BLaER1 (cell line): Measurements from ENCODE around the gene FLNB.

ENCODE experiments used
- H3K27ac ChIP-seq: shearing (Covaris generic); formaldehyde crosslinking; 2 replicates; pipeline ENCODE4 v1.8.1; 2022
- H3K27me3 ChIP-seq: shearing (Covaris generic); formaldehyde crosslinking; 2 replicates; pipeline ENCODE4 v1.8.1; 2022
- H3K36me3 ChIP-seq: shearing (Covaris generic); formaldehyde crosslinking; 2 replicates; pipeline ENCODE4 v1.8.1; 2022
- H3K4me1 ChIP-seq: shearing (Covaris generic); formaldehyde crosslinking; 2 replicates; pipeline ENCODE4 v1.8.1; 2022
- H3K4me2 ChIP-seq: shearing (Covaris generic); formaldehyde crosslinking; 2 replicates; pipeline ENCODE4 v1.8.1; 2022
- H3K4me3 ChIP-seq: shearing (Covaris generic); formaldehyde crosslinking; 2 replicates; pipeline ENCODE4 v1.8.1; 2022
- H3K9ac ChIP-seq: shearing (Covaris generic); formaldehyde crosslinking; 2 replicates; pipeline ENCODE4 v1.8.1; 2022
- H3K9me3 ChIP-seq: shearing (Covaris generic); formaldehyde crosslinking; 2 replicates; pipeline ENCODE4 v1.8.1; 2022
- H4K20me1 ChIP-seq: shearing (Covaris generic); formaldehyde crosslinking; 2 replicates; pipeline ENCODE4 v1.8.1; 2022
- Cebpa-rat ChIP-seq: shearing (Covaris generic); IDR thresholded peaks from 2 replicates; pipeline ENCODE4 v1.8.1; 2022

The FLNB gene

DNA sequence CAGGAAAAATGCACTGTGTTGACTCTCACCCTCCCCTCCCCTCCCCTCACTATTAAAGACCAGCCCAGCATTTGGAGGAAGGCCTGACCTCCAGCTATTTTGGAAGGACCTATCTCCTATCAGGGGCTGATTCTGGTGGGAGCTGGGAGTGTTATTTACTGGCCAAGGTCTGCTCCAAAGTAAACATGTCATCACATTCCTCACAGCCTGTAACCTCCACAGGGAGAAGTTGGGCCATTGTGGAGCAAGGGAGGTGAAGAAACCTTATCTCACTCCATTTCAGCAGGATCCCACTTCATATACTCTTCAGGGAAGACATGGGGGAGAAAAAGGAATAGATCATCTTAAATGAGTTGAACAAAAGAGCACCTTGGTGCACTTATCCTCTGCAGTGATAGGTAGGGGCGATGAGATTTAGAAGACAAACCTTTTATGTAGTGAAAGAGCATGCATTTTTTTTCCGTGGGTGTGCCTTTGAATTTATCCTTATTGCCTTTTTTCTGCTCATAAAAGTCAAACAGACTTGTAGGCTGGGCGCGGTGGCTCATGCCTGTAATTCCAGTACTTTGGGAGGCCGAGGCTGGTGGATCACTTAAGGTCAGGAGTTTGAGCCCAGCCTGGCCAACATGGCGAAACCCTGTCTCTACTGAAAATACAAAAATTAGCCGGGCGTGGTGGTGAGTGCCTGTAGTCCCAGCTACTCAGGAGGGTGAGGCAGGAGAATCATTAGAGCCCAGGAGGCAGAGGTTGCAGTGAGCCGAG, 15.6 kb upstream of the FLNB start:
- Histone ChIP-seq H3K27me3 (no peaks in the 10 kb centered on the region), H3K36me3 (no peaks in the 10 kb centered on the region), H3K27ac (no peak overlapping the region), H3K4me3 (no peak overlapping the region), H4K20me1 (no peaks in the 10 kb centered on the region), H3K4me1 (no peaks in the 10 kb centered on the region), H3K4me2 (no peak overlapping the region), H3K9ac (no peak overlapping the region), H3K9me3 (no peaks in the 10 kb centered on the region)
- TF ChIP-seq Cebpa-rat, result no peak

- no peaks in the 10 kb centered on the region for H3K9me3 ChIP-seq
- TF ChIP-seq Cebpa-rat, result no peak
- H4K20me1 ChIP-seq, result no peaks in the 10 kb centered on the region
- no peak overlapping the region for H3K4me3 ChIP-seq
- H3K36me3 ChIP-seq, result no peaks in the 10 kb centered on the region
- H3K4me1 ChIP-seq, result no peaks in the 10 kb centered on the region
- no peak overlapping the region for H3K27ac ChIP-seq
- H3K27me3 ChIP-seq, result no peaks in the 10 kb centered on the region
- no peak overlapping the region for H3K4me2 ChIP-seq
- no peak overlapping the region for H3K9ac ChIP-seq
These were observed 9.6 kb upstream of the FLNB start for GRCh38 chr3:57998366-57999283.

- H3K9me3 ChIP-seq, result no peaks in the 10 kb centered on the region
- no peaks in the 10 kb centered on the region for H3K27me3 ChIP-seq
- H3K4me1 ChIP-seq, result no peaks in the 10 kb centered on the region
- H3K4me2 ChIP-seq, result no peak overlapping the region
- no peak overlapping the region for H3K27ac ChIP-seq
- no peak for TF ChIP-seq Cebpa-rat
- no peaks in the 10 kb centered on the region for H3K36me3 ChIP-seq
- no peaks in the 10 kb centered on the region for H4K20me1 ChIP-seq
- H3K4me3 ChIP-seq, result no peak overlapping the region
- no peak overlapping the region for H3K9ac ChIP-seq
These were observed 8.7 kb upstream of the FLNB start for GRCh38 chr3:57999417-58000115.

DNA sequence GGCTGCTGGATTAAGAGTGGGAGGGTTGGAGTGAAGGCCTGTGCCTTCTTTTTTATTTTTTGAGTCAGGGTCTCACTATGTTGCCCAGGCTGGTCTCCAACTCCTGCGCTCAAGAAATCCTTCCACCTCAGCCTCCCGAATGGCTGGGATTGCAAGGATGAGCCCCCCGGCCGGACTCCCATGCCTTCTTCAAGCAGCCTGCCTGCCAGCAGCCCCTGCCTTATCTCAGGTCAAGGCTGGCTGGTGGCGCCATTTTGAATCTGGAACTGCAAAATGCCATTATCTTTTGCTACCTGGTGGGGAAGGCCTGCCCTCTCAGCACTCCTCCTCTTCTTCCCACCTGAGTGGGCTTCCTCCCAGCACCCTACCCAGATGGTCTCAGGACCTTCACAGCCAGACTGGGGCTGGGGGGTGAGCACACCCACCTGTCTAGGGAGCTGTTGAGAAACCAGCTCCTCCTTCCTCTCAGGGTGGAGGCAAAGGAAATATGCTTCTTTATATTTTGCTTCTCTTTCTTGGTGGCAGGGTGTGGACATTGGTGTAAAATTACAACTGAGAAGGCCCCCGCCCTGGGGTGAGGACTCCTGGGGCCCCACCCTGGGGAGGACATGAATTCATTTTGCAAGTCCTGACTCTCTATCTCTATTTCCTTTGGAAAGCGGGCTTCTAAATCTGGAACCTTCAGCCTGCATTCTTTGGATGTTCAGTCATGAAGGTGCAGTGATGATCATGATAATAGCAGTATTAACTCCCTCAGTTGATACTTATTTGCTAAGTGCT, 7.7 kb upstream of the FLNB start:
- H3K27me3 ChIP-seq, result no peaks in the 10 kb centered on the region
- no peaks in the 10 kb centered on the region for H3K4me1 ChIP-seq
- H3K9ac ChIP-seq, result no peak overlapping the region
- no peaks in the 10 kb centered on the region for H3K9me3 ChIP-seq
- H4K20me1 ChIP-seq, result no peaks in the 10 kb centered on the region
- H3K27ac ChIP-seq, result no peak overlapping the region
- H3K4me2 ChIP-seq, result no peak overlapping the region
- no peaks in the 10 kb centered on the region for H3K36me3 ChIP-seq
- TF ChIP-seq Cebpa-rat, result no peak
- H3K4me3 ChIP-seq, result no peak overlapping the region

DNA sequence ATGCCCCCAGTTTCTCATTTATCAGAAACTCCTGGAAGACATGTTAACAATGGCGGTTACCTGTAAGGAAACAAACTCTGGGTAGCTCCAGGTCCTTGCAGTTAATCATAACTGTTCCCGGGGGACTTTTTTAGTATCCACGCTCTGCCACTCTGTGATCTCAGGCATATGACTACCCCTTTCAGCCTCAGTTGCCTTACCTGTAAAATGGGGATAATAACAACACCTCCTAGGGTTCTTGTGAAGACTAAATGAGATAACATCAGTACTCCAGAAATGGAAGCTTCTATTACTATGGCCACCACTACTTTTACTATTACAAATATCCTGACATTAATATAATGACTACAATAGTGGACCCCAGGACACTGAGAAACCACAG, 7.1 kb upstream of the FLNB start:
- Histone ChIP-seq H3K4me1 (no peaks in the 10 kb centered on the region), H3K27me3 (no peaks in the 10 kb centered on the region), H3K9ac (no peak overlapping the region), H3K27ac (no peak overlapping the region), H3K4me3 (no peak overlapping the region), H3K4me2 (no peak overlapping the region), H3K9me3 (no peaks in the 10 kb centered on the region), H4K20me1 (no peaks in the 10 kb centered on the region), H3K36me3 (no peaks in the 10 kb centered on the region)
- no peak for TF ChIP-seq Cebpa-rat

- no peak overlapping the region for H3K9ac ChIP-seq
These were observed 6.2 kb upstream of the FLNB start for GRCh38 chr3:58001979-58002378.

GRCh38 chr3:58003093-58003492, 5.1 kb upstream of the FLNB start:
- no peak for TF ChIP-seq Cebpa-rat
- Histone ChIP-seq H3K4me3 (no peak overlapping the region), H4K20me1 (no peaks in the 10 kb centered on the region), H3K36me3 (no peaks in the 10 kb centered on the region), H3K27ac (no peak overlapping the region), H3K4me2 (no peak overlapping the region), H3K9me3 (no peaks in the 10 kb centered on the region), H3K4me1 (no peaks in the 10 kb centered on the region), H3K9ac (no peak overlapping the region), H3K27me3 (no peaks in the 10 kb centered on the region)

More at GRCh38 chr3:58001979-58002378, 6.2 kb upstream of the FLNB start:
- H3K9me3 ChIP-seq, result no peaks in the 10 kb centered on the region
- H3K27me3 ChIP-seq, result no peaks in the 10 kb centered on the region
- H4K20me1 ChIP-seq, result no peaks in the 10 kb centered on the region
- no peak overlapping the region for H3K27ac ChIP-seq
- no peaks in the 10 kb centered on the region for H3K36me3 ChIP-seq
- H3K4me3 ChIP-seq, result no peak overlapping the region
- H3K4me1 ChIP-seq, result no peaks in the 10 kb centered on the region
- H3K4me2 ChIP-seq, result no peak overlapping the region
- no peak for TF ChIP-seq Cebpa-rat

DNA sequence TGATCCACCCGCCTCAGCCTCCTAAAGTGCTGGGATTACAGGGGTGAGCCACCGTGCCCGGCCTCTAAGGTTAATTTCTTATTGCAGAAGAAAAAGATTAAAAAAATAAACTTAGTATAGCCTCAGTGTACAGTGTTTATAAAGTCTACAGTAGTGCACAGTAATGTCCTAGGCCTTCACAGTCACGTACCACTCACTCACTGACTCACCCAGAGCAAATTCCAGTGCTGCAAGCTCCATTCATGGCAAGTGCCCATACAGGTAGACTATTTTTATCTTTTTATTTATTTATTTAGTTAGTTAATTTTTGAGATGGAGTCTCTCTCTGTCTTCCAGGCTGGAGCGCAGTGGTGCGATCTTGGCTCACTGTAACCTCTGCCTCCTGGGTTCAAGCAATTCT, 3.2 kb upstream of the FLNB start:
- peaks cover 11% of the 10 kb centered on the region for H3K4me1 ChIP-seq
- H3K9me3 ChIP-seq, result no peaks in the 10 kb centered on the region
- H3K4me3 ChIP-seq, result no peak overlapping the region
- H3K27ac ChIP-seq, result no peak overlapping the region
- no peak overlapping the region for H3K9ac ChIP-seq
- H3K4me2 ChIP-seq, result no peak overlapping the region
- peaks cover 12% of the 10 kb centered on the region; the same call in 1 of the 2 replicates for H4K20me1 ChIP-seq
- no peak for TF ChIP-seq Cebpa-rat
- H3K36me3 ChIP-seq, result no peaks in the 10 kb centered on the region
- no peaks in the 10 kb centered on the region for H3K27me3 ChIP-seq

- H3K9ac ChIP-seq, result no peak overlapping the region
- no peak for TF ChIP-seq Cebpa-rat
- H3K27me3 ChIP-seq, result no peaks in the 10 kb centered on the region
- H3K9me3 ChIP-seq, result no peaks in the 10 kb centered on the region
- no peak overlapping the region for H3K4me2 ChIP-seq
- H4K20me1 ChIP-seq, result peaks cover 19% of the 10 kb centered on the region; the same call in 1 of the 2 replicates
- H3K4me1 ChIP-seq, result peaks cover 18% of the 10 kb centered on the region
- H3K4me3 ChIP-seq, result no peak overlapping the region
- H3K27ac ChIP-seq, result no peak overlapping the region
- no peaks in the 10 kb centered on the region for H3K36me3 ChIP-seq
These were observed 2.6 kb upstream of the FLNB start for GRCh38 chr3:58005669-58006068.
